Immature natural killer cell (primary cell): ENCODE measurements around the gene XDH. TPM values are rescaled to one million over a fixed set of nuclear protein-coding genes. Genes with fewer than 3 reads are reported as not detected.
A peak's percentile ranks its signal among the peaks of the same experiment; 100 is the strongest.

Experiments used
- DNase-seq, 3 donors: peaks; one replicate each; pipeline ENCODE4 v3.0.0; 2022; ENCODE audit warnings: mixed read lengths in 1 of 3
- H3K27ac Mint-ChIP-seq, 6 donors: one replicate each; pipeline ENCODE4 v1.8.0; 2020; ENCODE audit warnings: mixed read lengths in 6 of 6, mild to moderate bottlenecking in 5 of 6, inconsistent platforms in 4 of 6, moderate library complexity in 3 of 6
- H3K27me3 Mint-ChIP-seq, 3 donors: one replicate each; pipeline ENCODE4 v1.8.0; 2020 to 2021; ENCODE audit warnings: low read depth in 3 of 3, mild to moderate bottlenecking in 3 of 3, mixed read lengths in 3 of 3, moderate library complexity in 3 of 3, inconsistent platforms in 1 of 3
- H3K36me3 Mint-ChIP-seq, 3 donors: one replicate each; pipeline ENCODE4 v1.8.0; 2020; ENCODE audit warnings: mixed read lengths in 3 of 3, inconsistent platforms in 2 of 3, mild to moderate bottlenecking in 2 of 3
- H3K4me1 Mint-ChIP-seq, 2 donors: one replicate each; pipeline ENCODE4 v1.8.0; 2020; ENCODE audit warnings: inconsistent platforms in 2 of 2, mild to moderate bottlenecking in 2 of 2, mixed read lengths in 2 of 2, moderate library complexity in 1 of 2
- H3K4me3 Mint-ChIP-seq, 5 donors: one replicate each; pipeline ENCODE4 v1.8.0; 2020; ENCODE audit warnings: mild to moderate bottlenecking in 5 of 5, mixed read lengths in 5 of 5, inconsistent platforms in 3 of 5, moderate library complexity in 3 of 5
- H3K9me3 Mint-ChIP-seq, 6 donors: one replicate each; pipeline ENCODE4 v1.8.0; 2020; ENCODE audit warnings: mild to moderate bottlenecking in 6 of 6, mixed read lengths in 6 of 6, inconsistent platforms in 4 of 6, moderate library complexity in 3 of 6
- polyA plus RNA-seq, 3 donors: library from polyadenylated mRNA; unstranded; fragments of 300-500 nt; fragmentation: Illumina TruSeq; gene quantifications; one replicate each; pipeline ENCODE4 v1.2.3, GENCODE V29; 2021

Gene XDH
- polyA plus RNA-seq, 3 donors from 2014 or later: not detected

DNA sequence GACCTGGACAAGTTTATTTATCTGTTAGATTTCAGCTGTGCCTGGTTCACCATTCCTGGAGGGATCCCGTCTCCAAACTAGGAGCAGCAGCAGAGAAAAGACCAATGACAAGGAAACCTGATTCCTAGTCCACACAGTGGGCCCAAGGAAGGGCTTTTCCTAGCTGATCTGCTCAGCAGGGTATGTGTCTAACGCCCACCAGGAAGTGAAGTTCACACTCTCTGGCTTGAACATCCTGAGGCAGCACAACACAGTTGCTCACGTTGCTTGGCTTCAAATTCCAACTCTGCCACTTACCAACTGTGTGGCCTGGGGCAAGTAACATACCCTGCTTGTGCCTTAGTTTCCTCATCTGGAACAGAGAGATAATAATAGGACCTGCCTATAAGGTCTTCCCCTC, 42.9 kb downstream of the XDH start:
- Mint-ChIP-seq H3K27ac (no peak overlapping the region), H3K27me3 (peaks cover 0 to 7% (median 0%) of the 10 kb centered on the region in 3 donors), H3K9me3 (peaks cover 0 to 5% (median 0%) of the 10 kb centered on the region in 6 donors), H3K36me3 (no peaks in the 10 kb centered on the region), H3K4me1 (no peaks in the 10 kb centered on the region), H3K4me3 (no peak overlapping the region)
- DNase-seq: no peak

DNA sequence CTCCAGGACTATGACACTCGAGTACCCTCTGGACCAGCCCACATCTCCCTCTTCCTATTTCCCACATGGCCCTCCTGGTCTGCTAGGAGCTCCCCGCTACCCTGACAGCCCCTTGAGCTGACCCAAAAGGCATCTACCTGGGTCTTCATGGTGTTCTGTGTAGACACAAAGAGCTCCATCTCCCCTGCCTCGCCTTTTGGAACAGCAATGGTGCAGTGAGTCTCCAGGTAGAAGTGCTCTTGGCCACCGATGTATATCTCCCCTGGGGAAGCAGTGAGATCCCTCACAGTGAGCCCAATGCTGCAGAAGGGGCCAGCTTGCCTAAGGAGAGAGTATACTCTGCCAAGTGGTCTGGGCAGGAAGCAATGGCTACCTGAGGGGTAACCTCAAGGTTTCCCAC, 47.8 kb downstream of the XDH start:
- H3K36me3 Mint-ChIP-seq: no peaks in the 10 kb centered on the region
- H3K4me1 Mint-ChIP-seq: no peaks in the 10 kb centered on the region
- no peaks in the 10 kb centered on the region for H3K9me3 Mint-ChIP-seq
- no peak for DNase-seq
- peaks cover 0 to 4% (median 0%) of the 10 kb centered on the region in 3 donors for H3K27me3 Mint-ChIP-seq
- H3K27ac Mint-ChIP-seq: peak overlapping the region in 1 of 6 donors; percentile 51
- H3K4me3 Mint-ChIP-seq: no peak overlapping the region

DNA sequence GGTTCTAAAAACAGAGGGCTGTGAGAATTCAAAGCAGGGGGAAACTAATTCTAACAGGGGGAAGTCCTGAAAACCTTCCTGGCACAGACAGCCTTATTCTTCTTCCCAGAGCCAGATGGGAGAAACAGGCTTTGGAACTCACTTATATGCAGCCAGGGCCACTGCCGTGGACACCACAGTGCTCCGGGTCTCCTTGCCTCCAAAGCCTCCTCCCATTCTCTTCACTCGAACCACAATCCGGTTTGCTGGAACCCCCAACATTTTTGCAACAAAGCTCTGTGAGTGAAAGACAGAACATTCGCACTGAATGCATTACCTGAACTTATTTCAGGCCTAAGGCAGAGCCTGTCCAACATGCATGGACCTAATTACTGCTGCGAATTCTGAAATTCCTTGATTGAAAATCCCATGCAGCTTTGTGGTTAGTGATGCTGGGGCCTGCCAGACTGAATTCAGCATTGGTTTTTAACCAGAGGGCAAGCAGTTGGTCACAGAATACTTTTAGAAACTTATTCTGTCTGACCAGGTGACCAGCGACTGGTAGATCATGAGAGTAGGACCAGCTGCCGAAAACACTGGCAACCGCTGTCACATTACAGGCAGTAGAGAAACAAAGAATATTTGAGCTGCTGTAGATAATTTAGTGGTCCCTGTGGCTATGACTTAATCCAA, 48.6 kb downstream of the XDH start:
- no peak overlapping the region for H3K4me3 Mint-ChIP-seq
- H3K9me3 Mint-ChIP-seq: no peaks in the 10 kb centered on the region
- no peak overlapping the region for H3K27ac Mint-ChIP-seq
- H3K27me3 Mint-ChIP-seq: peaks cover 0 to 4% (median 0%) of the 10 kb centered on the region in 3 donors
- H3K4me1 Mint-ChIP-seq: no peaks in the 10 kb centered on the region
- DNase-seq: no peak
- no peaks in the 10 kb centered on the region for H3K36me3 Mint-ChIP-seq

DNA sequence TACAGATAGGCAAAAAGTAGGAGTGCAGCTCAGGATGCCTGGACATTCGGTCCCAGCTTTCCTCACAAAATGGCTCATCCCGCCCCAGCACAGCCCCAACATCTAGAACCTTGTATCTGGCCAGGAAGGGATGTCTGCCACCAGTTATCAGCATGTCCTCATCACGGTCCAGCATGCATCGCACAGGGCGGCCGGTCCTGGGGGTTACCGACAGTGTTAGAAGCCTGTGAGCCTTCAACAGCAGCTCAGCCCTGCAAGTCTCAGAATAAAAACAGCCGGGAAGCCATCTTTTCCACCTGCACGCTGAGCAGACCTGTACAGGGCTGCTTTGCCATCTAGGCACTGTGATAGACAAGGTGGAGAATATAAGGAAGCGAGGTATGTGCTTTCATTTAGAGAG, 49.2 kb downstream of the XDH start:
- Mint-ChIP-seq H3K9me3 (no peaks in the 10 kb centered on the region), H3K27me3 (peaks cover 0 to 4% (median 0%) of the 10 kb centered on the region in 3 donors), H3K4me3 (no peak overlapping the region), H3K4me1 (no peaks in the 10 kb centered on the region), H3K27ac (no peak overlapping the region), H3K36me3 (no peaks in the 10 kb centered on the region)
- no peak for DNase-seq

DNA sequence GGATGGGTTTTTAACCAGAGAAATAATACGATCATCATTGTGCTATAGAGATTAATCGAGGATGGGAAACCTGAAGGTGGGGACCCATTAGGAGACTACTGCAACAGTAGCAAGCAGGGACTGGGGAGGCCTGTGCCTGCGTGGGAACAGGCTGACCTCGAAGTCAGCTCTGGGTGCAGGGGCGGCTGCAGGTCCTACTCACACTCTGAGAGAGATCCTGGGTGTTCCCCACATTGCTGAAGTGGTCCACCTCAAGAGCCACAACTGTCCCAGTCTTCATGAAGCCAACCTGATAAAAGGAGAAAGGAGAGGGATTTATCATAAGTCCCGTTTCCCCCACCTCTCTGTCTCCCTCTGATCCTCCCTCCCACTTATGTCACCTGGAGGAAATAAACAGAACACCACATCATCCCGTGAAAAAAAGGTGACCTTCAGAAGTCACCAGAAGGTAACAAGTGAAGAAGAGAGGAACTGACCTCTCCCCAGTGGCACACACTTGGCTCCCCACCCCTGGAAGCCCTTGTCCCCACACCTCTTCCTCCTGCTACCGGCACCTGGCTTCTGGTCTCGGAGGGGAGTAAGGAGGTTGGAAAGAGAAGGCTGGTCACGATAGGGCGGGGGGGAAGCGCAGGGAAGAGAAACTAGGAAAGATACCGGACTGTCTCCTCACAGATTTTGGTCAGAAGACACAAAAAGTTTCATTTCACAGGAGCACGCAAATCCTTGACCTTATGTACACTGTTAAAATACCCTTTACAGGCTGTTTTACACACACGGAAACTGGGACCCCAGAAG, 50.4 kb downstream of the XDH start:
- no peak overlapping the region for H3K27ac Mint-ChIP-seq
- H3K36me3 Mint-ChIP-seq: no peaks in the 10 kb centered on the region
- H3K4me1 Mint-ChIP-seq: no peaks in the 10 kb centered on the region
- peaks cover 0 to 4% (median 0%) of the 10 kb centered on the region in 3 donors for H3K27me3 Mint-ChIP-seq
- H3K4me3 Mint-ChIP-seq: no peak overlapping the region
- DNase-seq: no peak
- no peaks in the 10 kb centered on the region for H3K9me3 Mint-ChIP-seq

DNA sequence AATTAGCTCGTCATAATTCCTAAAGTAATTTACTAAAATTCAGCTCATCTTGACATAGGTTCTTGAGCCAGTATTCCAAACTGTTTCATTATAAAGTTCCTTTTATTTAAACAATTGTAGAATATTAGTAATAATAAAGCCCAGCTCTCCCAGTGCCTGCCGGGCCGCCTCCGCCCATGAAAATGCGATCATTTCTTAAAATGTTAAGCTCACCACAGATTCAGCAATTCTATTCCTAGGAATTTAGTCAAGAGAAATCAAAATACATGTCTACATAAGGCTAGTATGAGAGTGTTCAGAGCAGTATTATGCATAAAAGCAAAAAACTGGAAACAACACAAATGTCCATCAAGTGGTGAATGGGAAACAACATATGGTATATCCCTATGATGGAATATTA, 52.0 kb downstream of the XDH start:
- Mint-ChIP-seq H3K9me3 (no peaks in the 10 kb centered on the region), H3K4me3 (no peak overlapping the region), H3K27me3 (peaks cover 0 to 4% (median 2%) of the 10 kb centered on the region in 3 donors), H3K27ac (no peak overlapping the region), H3K4me1 (no peaks in the 10 kb centered on the region), H3K36me3 (no peaks in the 10 kb centered on the region)
- DNase-seq: no peak

DNA sequence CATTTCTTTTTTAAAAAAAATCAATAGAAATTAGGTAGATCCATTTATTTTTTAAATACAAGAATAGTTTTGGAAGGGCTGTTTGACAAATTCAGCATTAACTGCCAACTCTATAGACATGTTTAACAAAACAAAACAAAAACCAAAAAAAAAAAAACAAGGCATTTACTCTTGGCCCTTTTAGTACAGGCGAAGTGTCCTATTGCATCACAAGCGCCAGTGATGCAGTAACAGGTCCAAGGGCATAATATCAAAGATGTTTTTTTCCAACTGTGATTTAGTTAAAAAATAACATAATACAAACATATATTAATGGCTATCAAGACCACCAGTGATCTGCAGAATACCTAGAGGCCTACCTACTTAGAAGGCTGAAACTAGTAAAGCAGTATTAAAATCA, 55.3 kb downstream of the XDH start:
- DNase-seq: no peak
- Mint-ChIP-seq H3K27me3 (peaks cover 2 to 9% (median 5%) of the 10 kb centered on the region in 3 donors), H3K4me1 (no peaks in the 10 kb centered on the region), H3K36me3 (no peaks in the 10 kb centered on the region), H3K4me3 (no peak overlapping the region), H3K9me3 (no peaks in the 10 kb centered on the region), H3K27ac (no peak overlapping the region)

DNA sequence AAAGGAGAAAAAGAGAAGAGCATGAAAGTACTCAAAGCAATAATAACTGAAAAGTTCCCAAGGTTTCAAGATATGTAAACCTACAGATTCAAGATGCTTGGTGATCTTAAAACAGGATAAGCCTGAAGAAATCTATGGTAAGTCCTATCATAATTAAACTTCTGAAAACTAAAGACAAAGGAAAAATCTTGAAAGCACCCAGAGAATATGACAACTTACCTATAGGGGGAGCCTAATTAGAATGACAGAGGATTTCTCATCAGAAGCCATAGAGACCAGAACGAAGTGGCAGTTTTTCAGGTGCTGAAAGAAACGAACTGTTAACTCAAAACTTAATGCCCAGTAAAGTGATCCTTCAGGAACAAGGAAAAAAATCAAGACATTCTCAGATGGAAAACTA, 59.7 kb downstream of the XDH start:
- Mint-ChIP-seq H3K27me3 (peaks cover 2 to 15% (median 10%) of the 10 kb centered on the region in 3 donors), H3K27ac (no peak overlapping the region), H3K9me3 (no peaks in the 10 kb centered on the region), H3K36me3 (no peaks in the 10 kb centered on the region), H3K4me3 (no peak overlapping the region), H3K4me1 (no peaks in the 10 kb centered on the region)
- no peak for DNase-seq

DNA sequence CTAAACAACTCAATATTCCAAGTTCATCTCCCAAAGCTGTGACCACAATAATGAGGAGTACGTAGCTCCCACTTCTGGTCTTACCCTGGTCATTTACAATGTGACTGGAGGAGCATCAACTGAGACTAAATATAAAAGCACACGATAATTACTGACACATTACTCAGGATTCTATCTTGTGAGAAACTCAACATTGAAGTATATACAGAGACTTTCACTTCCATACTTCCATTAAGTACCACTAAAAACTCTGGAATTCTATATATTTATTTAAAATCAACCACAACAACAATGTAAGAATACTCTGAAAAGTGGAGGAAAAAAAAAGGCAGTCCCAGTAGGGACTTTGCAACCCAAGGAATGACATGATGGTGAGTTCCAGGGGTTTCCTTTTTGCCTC, 61.4 kb downstream of the XDH start:
- Mint-ChIP-seq H3K27ac (no peak overlapping the region), H3K27me3 (peaks cover 2 to 15% (median 10%) of the 10 kb centered on the region in 3 donors), H3K36me3 (no peaks in the 10 kb centered on the region), H3K4me3 (no peak overlapping the region), H3K9me3 (no peaks in the 10 kb centered on the region), H3K4me1 (no peaks in the 10 kb centered on the region)
- DNase-seq: no peak

DNA sequence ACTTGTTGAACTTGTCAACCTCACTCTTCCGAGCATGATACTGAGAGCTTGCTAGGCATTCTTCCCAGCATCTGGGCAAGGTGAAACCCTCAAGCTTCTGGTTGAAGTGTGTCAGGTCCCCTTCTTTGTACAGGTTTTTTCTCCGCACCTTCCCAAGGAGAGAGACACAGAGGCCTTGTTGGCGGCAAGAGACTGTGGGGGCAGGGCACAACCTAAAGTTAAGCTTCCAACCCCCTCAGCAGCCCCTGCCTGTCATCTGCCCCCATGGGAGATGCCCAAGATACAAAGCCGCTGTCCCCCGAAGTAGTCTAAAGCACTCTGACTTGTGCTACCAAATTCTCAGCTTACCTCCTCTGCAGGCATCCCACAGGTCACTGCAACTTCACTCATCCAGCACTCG, 64.9 kb downstream of the XDH start:
- no peaks in the 10 kb centered on the region for H3K36me3 Mint-ChIP-seq
- no peaks in the 10 kb centered on the region for H3K9me3 Mint-ChIP-seq
- no peak for DNase-seq
- H3K27ac Mint-ChIP-seq: no peak overlapping the region
- H3K4me1 Mint-ChIP-seq: no peaks in the 10 kb centered on the region
- H3K27me3 Mint-ChIP-seq: peaks cover 2 to 14% (median 9%) of the 10 kb centered on the region in 3 donors
- no peak overlapping the region for H3K4me3 Mint-ChIP-seq

DNA sequence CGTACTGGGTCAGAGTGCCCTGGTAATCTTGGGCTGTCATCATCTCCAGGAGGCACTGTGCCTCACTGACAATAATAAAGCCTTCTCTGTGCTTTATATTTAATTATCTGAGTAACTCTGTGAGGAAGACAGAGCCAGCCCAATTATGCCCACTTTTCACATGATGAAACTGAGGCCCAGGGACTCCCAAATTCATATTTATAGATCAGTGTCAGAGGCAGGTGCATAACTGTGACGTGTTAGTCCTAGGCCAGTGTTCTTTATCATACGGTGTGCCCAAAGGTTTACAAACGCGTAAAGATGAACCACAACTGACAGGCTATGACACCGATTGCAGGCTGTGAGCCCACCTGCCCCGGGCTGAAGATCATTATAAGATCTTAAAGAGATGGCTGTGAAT, 65.4 kb downstream of the XDH start:
- H3K27ac Mint-ChIP-seq: no peak overlapping the region
- H3K9me3 Mint-ChIP-seq: no peaks in the 10 kb centered on the region
- peaks cover 2 to 14% (median 9%) of the 10 kb centered on the region in 3 donors for H3K27me3 Mint-ChIP-seq
- DNase-seq: no peak
- H3K4me1 Mint-ChIP-seq: no peaks in the 10 kb centered on the region
- H3K36me3 Mint-ChIP-seq: no peaks in the 10 kb centered on the region
- H3K4me3 Mint-ChIP-seq: no peak overlapping the region

DNA sequence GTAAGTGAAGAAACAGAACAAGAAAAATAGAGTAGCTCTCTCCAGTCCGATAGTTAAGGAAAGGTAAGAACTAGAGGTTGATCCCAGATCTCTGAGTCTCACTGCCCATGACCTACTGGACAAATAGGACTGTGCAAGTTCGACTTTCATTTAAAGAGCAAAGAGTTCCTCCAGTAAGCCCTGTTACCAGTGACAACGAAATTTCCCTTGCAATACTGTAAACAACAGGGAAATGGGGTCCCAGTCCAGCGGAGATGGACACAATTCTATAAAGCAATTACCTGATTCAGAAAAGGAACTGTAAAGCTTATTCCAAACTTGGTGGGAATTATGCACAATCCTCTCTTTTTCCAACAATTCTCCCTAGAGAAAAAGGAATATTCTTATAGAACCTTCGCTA, 65.9 kb downstream of the XDH start:
- H3K27ac Mint-ChIP-seq: no peak overlapping the region
- H3K36me3 Mint-ChIP-seq: no peaks in the 10 kb centered on the region
- peaks cover 2 to 14% (median 9%) of the 10 kb centered on the region in 3 donors for H3K27me3 Mint-ChIP-seq
- H3K4me1 Mint-ChIP-seq: no peaks in the 10 kb centered on the region
- no peaks in the 10 kb centered on the region for H3K9me3 Mint-ChIP-seq
- DNase-seq: no peak
- no peak overlapping the region for H3K4me3 Mint-ChIP-seq

DNA sequence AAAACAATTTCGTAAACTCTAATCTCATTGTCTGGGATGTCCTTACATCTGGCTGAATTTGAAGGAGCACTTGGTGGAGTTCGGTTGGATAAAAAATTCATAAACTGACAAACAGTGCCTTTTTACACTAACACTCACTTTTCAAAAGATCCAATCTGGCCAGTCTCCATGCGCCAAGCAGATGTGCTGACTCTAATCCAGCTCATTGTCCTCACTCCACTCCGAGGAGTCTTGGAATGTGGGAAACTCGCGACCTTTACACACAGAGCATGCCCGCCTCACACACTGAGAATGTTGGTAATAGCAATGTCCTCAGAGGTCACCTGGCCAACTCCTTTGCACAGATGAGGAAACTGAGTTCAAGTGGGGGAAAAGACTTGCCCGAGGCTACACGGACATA, 66.8 kb downstream of the XDH start:
- no peaks in the 10 kb centered on the region for H3K36me3 Mint-ChIP-seq
- no peak overlapping the region for H3K27ac Mint-ChIP-seq
- no peak for DNase-seq
- H3K27me3 Mint-ChIP-seq: peaks cover 2 to 12% (median 9%) of the 10 kb centered on the region in 3 donors
- H3K9me3 Mint-ChIP-seq: no peaks in the 10 kb centered on the region
- H3K4me1 Mint-ChIP-seq: no peaks in the 10 kb centered on the region
- H3K4me3 Mint-ChIP-seq: no peak overlapping the region

DNA sequence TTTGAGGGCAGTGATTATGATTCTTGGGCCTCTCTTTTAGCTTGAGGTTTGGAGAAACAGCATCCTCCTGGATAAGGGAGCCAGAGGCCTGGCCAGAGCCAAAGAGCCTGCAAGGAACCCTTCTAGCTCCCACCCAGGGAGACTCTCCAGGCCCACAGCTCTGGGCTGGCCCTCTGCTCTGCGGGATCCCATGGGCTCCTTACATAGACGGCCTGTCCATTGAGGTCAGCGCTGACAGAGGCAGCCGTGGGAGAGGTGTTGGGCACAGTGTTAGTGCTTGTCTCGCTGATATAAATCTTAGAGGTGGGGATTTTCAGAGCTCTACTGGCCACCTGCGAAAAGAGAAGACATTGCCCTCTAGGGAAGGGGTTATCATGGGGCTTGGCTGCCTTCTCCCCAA, 67.2 kb downstream of the XDH start:
- no peaks in the 10 kb centered on the region for H3K9me3 Mint-ChIP-seq
- DNase-seq: no peak

More for the DNA sequence above, 67.2 kb downstream of the XDH start:
- Mint-ChIP-seq H3K27ac (no peak overlapping the region), H3K27me3 (peaks cover under 1 to 10% (median 9%) of the 10 kb centered on the region in 3 donors), H3K4me1 (no peaks in the 10 kb centered on the region), H3K36me3 (no peaks in the 10 kb centered on the region), H3K4me3 (no peak overlapping the region)
